ENCODE data around the gene SUCLG1.
"Not testable (repeated sequence)": the region's sequence is repeated elsewhere in the genome, so short reads cannot be mapped to it uniquely, and the experiment has no call there.

The SUCLG1 gene

GRCh38 chr2:84459018-84459943 is at the start of gene SUCLG1:
SUCLG1 (minus strand) TSS chr2:84459280; CDS start chr2:84459269, 11 bp downstream.
- peak; percentile 85 for DNase-seq (ENCODE audit: low spot score)

GRCh38 chr2:84498150-84498799 is 39.2 kb upstream of the SUCLG1 start:
- DNase-seq (ENCODE audit: low spot score), result no peak

GRCh38 chr2:84497285-84497684 is 38.2 kb upstream of the SUCLG1 start:
- DNase-seq (ENCODE audit: low spot score), result no peak

- no peak for DNase-seq (ENCODE audit: low spot score)
Observed at GRCh38 chr2:84496386-84496785, 37.3 kb upstream of the SUCLG1 start.

- DNase-seq (ENCODE audit: low spot score), result peak; percentile 80
Observed at GRCh38 chr2:84495539-84496146, 36.6 kb upstream of the SUCLG1 start.

GRCh38 chr2:84494070-84494469 is 35.0 kb upstream of the SUCLG1 start:
- DNase-seq (ENCODE audit: low spot score), result no peak

- no peak for DNase-seq (ENCODE audit: low spot score)
Observed at GRCh38 chr2:84493514-84493913, 34.4 kb upstream of the SUCLG1 start.

GRCh38 chr2:84492571-84492970 is 33.5 kb upstream of the SUCLG1 start:
- DNase-seq (ENCODE audit: low spot score), result no peak

- DNase-seq (ENCODE audit: low spot score), result no peak
Observed at GRCh38 chr2:84491741-84492140, 32.7 kb upstream of the SUCLG1 start.

- no peak for DNase-seq (ENCODE audit: low spot score)
Observed at GRCh38 chr2:84491256-84491655, 32.2 kb upstream of the SUCLG1 start.

- no peak for DNase-seq (ENCODE audit: low spot score)
Observed at GRCh38 chr2:84487298-84487996, 28.4 kb upstream of the SUCLG1 start.

- no peak for DNase-seq (ENCODE audit: low spot score)
Observed at GRCh38 chr2:84486441-84487115, 27.5 kb upstream of the SUCLG1 start.

- no peak for DNase-seq (ENCODE audit: low spot score)
Observed at GRCh38 chr2:84483320-84483719, 24.2 kb upstream of the SUCLG1 start.

GRCh38 chr2:84482603-84483002 is 23.5 kb upstream of the SUCLG1 start:
- DNase-seq (ENCODE audit: low spot score), result no peak

GRCh38 chr2:84481702-84482101 is 22.6 kb upstream of the SUCLG1 start:
- peak; percentile 4 for DNase-seq (ENCODE audit: low spot score)

- DNase-seq (ENCODE audit: low spot score), result no peak
Observed at GRCh38 chr2:84478867-84479266, 19.8 kb upstream of the SUCLG1 start.

GRCh38 chr2:84477886-84478285 is 18.8 kb upstream of the SUCLG1 start:
- DNase-seq (ENCODE audit: low spot score), result no peak

- DNase-seq (ENCODE audit: low spot score), result no peak
Observed at GRCh38 chr2:84474176-84474575, 15.1 kb upstream of the SUCLG1 start.

- DNase-seq (ENCODE audit: low spot score), result no peak
Observed at GRCh38 chr2:84472856-84473565, 13.9 kb upstream of the SUCLG1 start.

GRCh38 chr2:84472423-84472822 is 13.3 kb upstream of the SUCLG1 start:
- DNase-seq (ENCODE audit: low spot score), result not testable (repeated sequence)

- no peak for DNase-seq (ENCODE audit: low spot score)
Observed at GRCh38 chr2:84467389-84467788, 8.3 kb upstream of the SUCLG1 start.
